HepG2 (cell line): ENCODE results near the gene TRIM27. TPM values are rescaled to one million over a fixed set of nuclear protein-coding genes. Genes with fewer than 3 reads are reported as not detected.
A peak's percentile ranks its signal among the peaks of the same experiment; 100 is the strongest.

Source experiments
- ARID5B ChIP-seq: IDR thresholded peaks from 2 replicates; pipeline ENCODE4 v1.4.0; 2020; ENCODE audit warnings: mild to moderate bottlenecking, missing genetic modification reagents
- CTCF ChIP-seq: sonication (generic); formaldehyde crosslinking; IDR thresholded peaks from 2 replicates; pipeline ENCODE4 v1.5.0; 2020; ENCODE audit warnings: mild to moderate bottlenecking, missing genetic modification reagents, moderate library complexity
- EZH2 ChIP-seq: conservative IDR thresholded peaks from 2 replicates; pipeline ENCODE4 v1.6.1; 2012; ENCODE audit warnings: mild to moderate bottlenecking, low read depth, low read length, moderate library complexity
- HNRNPUL1 ChIP-seq: fragments of 200-400 bp; formaldehyde crosslinking; IDR thresholded peaks from 2 replicates; pipeline ENCODE4 v1.6.1; 2017; ENCODE audit warnings: low read depth, mild to moderate bottlenecking, low read length, moderate library complexity
- MXD1 ChIP-seq: sonication (generic); formaldehyde crosslinking; IDR thresholded peaks from 2 replicates; pipeline ENCODE4 v1.4.0; 2020; ENCODE audit warnings: mild to moderate bottlenecking, missing genetic modification reagents
- PRMT3 ChIP-seq: sonication (generic); formaldehyde crosslinking; IDR thresholded peaks from 2 replicates; pipeline ENCODE4 v1.8.1; 2022; ENCODE audit warnings: low read depth, mild to moderate bottlenecking, moderate library complexity, missing genetic modification reagents, borderline replicate concordance
- RAD51 ChIP-seq: fragments of 450-650 bp; IDR thresholded peaks from 2 replicates; pipeline ENCODE4 v1.6.1; 2016; ENCODE audit warnings: borderline replicate concordance
- RELA ChIP-seq: sonication (generic); formaldehyde crosslinking; IDR thresholded peaks from 2 replicates; pipeline ENCODE4 v1.4.0; 2020; ENCODE audit warnings: missing genetic modification reagents
- TP53 ChIP-seq: sonication (generic); formaldehyde crosslinking; conservative IDR thresholded peaks from 2 replicates; pipeline ENCODE4 v1.4.0; 2020; ENCODE audit warnings: missing genetic modification reagents
- ZBTB21 ChIP-seq: sonication (generic); formaldehyde crosslinking; IDR thresholded peaks from 2 replicates; pipeline ENCODE4 v1.4.0; 2020; ENCODE audit warnings: missing genetic modification reagents
- ZBTB37 ChIP-seq: sonication (generic); formaldehyde crosslinking; IDR thresholded peaks from 2 replicates; pipeline ENCODE4 v1.4.0; 2020; ENCODE audit warnings: mild to moderate bottlenecking, missing genetic modification reagents
- ZBTB42 ChIP-seq: sonication (generic); formaldehyde crosslinking; IDR thresholded peaks from 2 replicates; pipeline ENCODE4 v1.5.0; 2020; ENCODE audit warnings: mild to moderate bottlenecking, missing genetic modification reagents
- ZBTB7A ChIP-seq: sonication (generic); formaldehyde crosslinking; IDR thresholded peaks from 2 replicates; pipeline ENCODE4 v1.8.0; 2022; ENCODE audit warnings: mild to moderate bottlenecking, missing genetic modification reagents
- ZFP36 ChIP-seq: fragments of 150-350 bp; IDR thresholded peaks from 2 replicates; pipeline ENCODE4 v1.6.1; 2018; ENCODE audit warnings: borderline replicate concordance, low read length, low read depth; ENCODE audit not compliant: partially characterized antibody
- ZFP91 ChIP-seq: sonication (generic); formaldehyde crosslinking; IDR thresholded peaks from 2 replicates; pipeline ENCODE4 v1.9.0; 2022; ENCODE audit warnings: missing genetic modification reagents, mild to moderate bottlenecking, borderline replicate concordance
- ZNF234 ChIP-seq: sonication (generic); formaldehyde crosslinking; conservative IDR thresholded peaks from 2 replicates; pipeline ENCODE4 v1.5.1; 2020; ENCODE audit warnings: mild to moderate bottlenecking, missing genetic modification reagents
- ZNF597 ChIP-seq: sonication (generic); formaldehyde crosslinking; IDR thresholded peaks from 2 replicates; pipeline ENCODE4 v1.5.0; 2020; ENCODE audit warnings: missing genetic modification reagents
- ZNF749 ChIP-seq: sonication (generic); formaldehyde crosslinking; IDR thresholded peaks from 2 replicates; pipeline ENCODE4 v1.8.0; 2022; ENCODE audit warnings: mild to moderate bottlenecking, missing genetic modification reagents, moderate library complexity, borderline replicate concordance
- polyA plus RNA-seq, 8 experiments: library from polyadenylated mRNA; depleted of rRNA in 3 of 8; stranded (reverse) in 7 of 8; unstranded in 1 of 8; fragments of >200 nt; fragmentation: Illumina TruSeq in 4 of 8; extraction: Trizol in 4 of 8; gene quantifications; 2 replicates each; pipeline versions ENCODE4 v1.2.1 to v1.2.3, GENCODE V29; 2011 to 2016; ENCODE audit warnings: low read depth in 4 of 8, missing spikeins in 1 of 8, mixed read lengths in 1 of 8; ENCODE audit not compliant: insufficient read depth in 1 of 8
- total RNA-seq, 5 experiments: library from RNA; depleted of rRNA; stranded (reverse); fragments of >200 nt; fragmentation: Illumina TruSeq; extraction: Trizol; gene quantifications; 2 replicates each; pipeline ENCODE4 v1.2.3, GENCODE V29; 2016; ENCODE audit warnings: low read depth in 1 of 5

TRIM27 gene
- total and polyA plus RNA-seq, 2 of the 13 experiments (the other 11 are each of a cell fraction or from before 2014, with no cell fraction given): 88.6 to 112 TPM

- TF ChIP-seq ARID5B (CRISPR knock-in tag) (peak; percentile 83), RELA (CRISPR knock-in tag) (no peak), ZBTB42 (no peak), RAD51 (no peak), ZBTB37 (0 out of 2 replicates have a peak, but pooled peaks have one; percentile 61), TP53 (CRISPR knock-in tag) (no peak), ZBTB7A (CRISPR knock-in tag) (no peak), HNRNPUL1 (no peak), ZFP36 (no peak), ZNF234 (CRISPR knock-in tag) (no peak), CTCF (CRISPR knock-in tag) (peak; percentile 35), EZH2 (no peak), ZNF749 (CRISPR knock-in tag) (peak; percentile 53; the same call in 1 of the 2 replicates), MXD1 (no peak), ZBTB21 (CRISPR knock-in tag) (no peak), PRMT3 (CRISPR knock-in tag) (no peak), ZFP91 (CRISPR knock-in tag) (peak; percentile 73), ZNF597 (CRISPR knock-in tag) (no peak)
These were observed 20.0 kb upstream of the TRIM27 start (continued) for GRCh38 chr6:28943557-28944411.
